NCI-H524 treated with DMSO at 0.1 percent for 48 hours (cell line): Measurements from ENCODE around the gene STX18.
"Not testable (repeated sequence)": the region's sequence is repeated elsewhere in the genome, so short reads cannot be mapped to it uniquely, and the experiment has no call there.

Experiments
- DNase-seq: peaks from one replicate; lab custom pipeline; 2025; lab: John Stamatoyannopoulos, UW

STX18 gene

GRCh38 chr4:4479366-4479765 is 62.5 kb downstream of the STX18 start:
- no peak for DNase-seq

- no peak for DNase-seq
These were observed 64.1 kb downstream of the STX18 start for GRCh38 chr4:4477796-4478195.

- DNase-seq: no peak
These were observed 64.5 kb downstream of the STX18 start for GRCh38 chr4:4477391-4477790.

- DNase-seq: no peak
These were observed 67.4 kb downstream of the STX18 start for GRCh38 chr4:4474476-4474875.

GRCh38 chr4:4472344-4472958 is 69.4 kb downstream of the STX18 start:
- DNase-seq: no peak

GRCh38 chr4:4471195-4471594 is 70.7 kb downstream of the STX18 start:
- DNase-seq: no peak

- DNase-seq: no peak
These were observed 71.6 kb downstream of the STX18 start for GRCh38 chr4:4470208-4470607.

GRCh38 chr4:4465238-4465637 is 76.6 kb downstream of the STX18 start:
- not testable (repeated sequence) for DNase-seq

- DNase-seq: no peak
These were observed 78.9 kb downstream of the STX18 start for GRCh38 chr4:4462970-4463369.

- DNase-seq: no peak
These were observed 80.0 kb downstream of the STX18 start for GRCh38 chr4:4461850-4462249.

GRCh38 chr4:4461178-4461577 is 80.7 kb downstream of the STX18 start:
- DNase-seq: no peak

- DNase-seq: no peak
These were observed 81.1 kb downstream of the STX18 start for GRCh38 chr4:4460759-4461158.

GRCh38 chr4:4459181-4459580 is 82.7 kb downstream of the STX18 start:
- DNase-seq: no peak

GRCh38 chr4:4457803-4458553 is 83.9 kb downstream of the STX18 start:
- DNase-seq: no peak

- no peak for DNase-seq
These were observed 84.9 kb downstream of the STX18 start for GRCh38 chr4:4456816-4457578.

- no peak for DNase-seq
These were observed 85.5 kb downstream of the STX18 start for GRCh38 chr4:4456351-4456750.

GRCh38 chr4:4455210-4455865 is 86.5 kb downstream of the STX18 start:
- DNase-seq: no peak

GRCh38 chr4:4446434-4446833 is 95.4 kb downstream of the STX18 start:
- no peak for DNase-seq

- DNase-seq: no peak
These were observed 98.0 kb downstream of the STX18 start for GRCh38 chr4:4443821-4444220.

- DNase-seq: no peak
These were observed 101.4 kb downstream of the STX18 start for GRCh38 chr4:4440333-4441061.

- no peak for DNase-seq
These were observed 102.1 kb downstream of the STX18 start for GRCh38 chr4:4439782-4440181.

GRCh38 chr4:4438891-4439290 is 103.0 kb downstream of the STX18 start:
- no peak for DNase-seq
